Measurements from ENCODE around the gene NOTO.

- no peak for TF ChIP-seq GATAD2B (conservative IDR thresholded peaks at IDR 0.05; ENCODE audit: low read depth)
- TF ChIP-seq CTCF (IDR thresholded peaks at IDR 0.05 in 2 of 3, conservative IDR thresholded peaks at IDR 0.05 in 1 of 3; ENCODE audit: control insufficient read depth in 2 of 3, extremely low read depth in 1 of 3, insufficient read depth in 1 of 3, low read depth in 3 of 3, low read length in 3 of 3) = no peak
- TF ChIP-seq ESRRA (IDR thresholded peaks at IDR 0.05; ENCODE audit: low read length) = no peak
- no peak for TF ChIP-seq YY1 (IDR thresholded peaks at IDR 0.05; ENCODE audit: low read depth, low read length)
- TF ChIP-seq NFIC (IDR thresholded peaks at IDR 0.05; ENCODE audit: low read depth, low read length) = no peak
Measured at GRCh38 chr2:73172963-73173362, 29.4 kb upstream of the NOTO start.

All from GM12878 (cell line).